ENCODE data around the gene ZNF441.
A peak's percentile ranks its signal among the peaks of the same experiment; 100 is the strongest.

ZNF441 gene

GRCh38 chr19:11766597-11767591, at the start of gene ZNF441:
Gene ZNF441, plus strand, starts transcription at chr19:11767000. Its CDS starts 194 bp downstream, at chr19:11767194.
- Histone ChIP-seq H3K27me3 (replicated peaks) (no peaks in the 10 kb centered on the region), H3K4me3 (ENCODE audit: low read depth, low read length) (peak within 1 kb of the TSS; percentile 91), H3K27ac (peak within 1 kb of the TSS; percentile 71), H3K36me3 (replicated peaks) (no peaks in the 10 kb centered on the region)
- in situ Hi-C loops (cut with HindIII; ENCODE audit: low pct_ligation_motif_present, low sequenced_read_pairs): no loop called here
- no peak for TF ChIP-seq CTCF (IDR thresholded peaks at IDR 0.05; ENCODE audit: low read depth, low read length, missing control alignments)
- DNase-seq: peak; percentile 94

- H3K36me3 ChIP-seq (replicated peaks): peaks cover 32% of the 10 kb centered on the region
- TF ChIP-seq CTCF (IDR thresholded peaks at IDR 0.05; ENCODE audit: low read depth, low read length, missing control alignments): no peak
Measured at GRCh38 chr19:11721681-11722080, 45.1 kb upstream of the ZNF441 start.

GRCh38 chr19:11722414-11722813, 44.4 kb upstream of the ZNF441 start:
- no peak for DNase-seq
- in situ Hi-C loops (cut with HindIII; ENCODE audit: low pct_ligation_motif_present, low sequenced_read_pairs): no loop called here
- no peak for TF ChIP-seq CTCF (IDR thresholded peaks at IDR 0.05; ENCODE audit: low read depth, low read length, missing control alignments)
- Histone ChIP-seq H3K27ac (no peak overlapping the region), H3K4me3 (ENCODE audit: low read depth, low read length) (no peak overlapping the region), H3K27me3 (replicated peaks) (no peaks in the 10 kb centered on the region), H3K36me3 (replicated peaks) (peaks cover 32% of the 10 kb centered on the region)

More at GRCh38 chr19:11721681-11722080, 45.1 kb upstream of the ZNF441 start:
- H3K27me3 ChIP-seq (replicated peaks): no peaks in the 10 kb centered on the region
- no peak for DNase-seq
- H3K27ac ChIP-seq: no peak overlapping the region
- in situ Hi-C loops (cut with HindIII; ENCODE audit: low pct_ligation_motif_present, low sequenced_read_pairs): no loop called here
- H3K4me3 ChIP-seq (ENCODE audit: low read depth, low read length): no peak overlapping the region

- TF ChIP-seq CTCF (IDR thresholded peaks at IDR 0.05; ENCODE audit: low read depth, low read length, missing control alignments): no peak
- in situ Hi-C loops (cut with HindIII; ENCODE audit: low pct_ligation_motif_present, low sequenced_read_pairs): no loop called here
- Histone ChIP-seq H3K4me3 (ENCODE audit: low read depth, low read length) (no peak overlapping the region), H3K27ac (no peak overlapping the region), H3K36me3 (replicated peaks) (peaks cover 3% of the 10 kb centered on the region), H3K27me3 (replicated peaks) (no peaks in the 10 kb centered on the region)
- no peak for DNase-seq
Measured at GRCh38 chr19:11729586-11729985, 37.2 kb upstream of the ZNF441 start.

- TF ChIP-seq CTCF (IDR thresholded peaks at IDR 0.05; ENCODE audit: low read depth, low read length, missing control alignments): no peak
- no peaks in the 10 kb centered on the region for H3K27me3 ChIP-seq (replicated peaks)
- DNase-seq: no peak
- no peak overlapping the region for H3K4me3 ChIP-seq (ENCODE audit: low read depth, low read length)
- no peak overlapping the region for H3K27ac ChIP-seq
- H3K36me3 ChIP-seq (replicated peaks): no peaks in the 10 kb centered on the region
- in situ Hi-C loops (cut with HindIII; ENCODE audit: low pct_ligation_motif_present, low sequenced_read_pairs): no loop called here
Measured at GRCh38 chr19:11735375-11735774, 31.4 kb upstream of the ZNF441 start.

Data from brain microvascular endothelial cell (primary cell).